M059J (cell line): ENCODE measurements around the gene RBMS1. TPM values are rescaled to one million over a fixed set of nuclear protein-coding genes. Genes with fewer than 3 reads are reported as not detected.

ENCODE experiments used
- DNase-seq: peaks from one replicate; pipeline ENCODE4 v3.0.0-alpha.2; 2012; ENCODE audit warnings: low read depth
- total RNA-seq: library from RNA; depleted of rRNA; stranded (reverse); fragments of >200 nt; shearing (Covaris generic); gene quantifications from 2 replicates; pipeline ENCODE4 v1.2.3, GENCODE V29; 2014

The RBMS1 gene
- total RNA-seq, 1 experiment from 2014 or later, result 52.9 TPM

- DNase-seq, result no peak
Measured at GRCh38 chr2:160363055-160363454, 130.6 kb downstream of the RBMS1 start.

DNA sequence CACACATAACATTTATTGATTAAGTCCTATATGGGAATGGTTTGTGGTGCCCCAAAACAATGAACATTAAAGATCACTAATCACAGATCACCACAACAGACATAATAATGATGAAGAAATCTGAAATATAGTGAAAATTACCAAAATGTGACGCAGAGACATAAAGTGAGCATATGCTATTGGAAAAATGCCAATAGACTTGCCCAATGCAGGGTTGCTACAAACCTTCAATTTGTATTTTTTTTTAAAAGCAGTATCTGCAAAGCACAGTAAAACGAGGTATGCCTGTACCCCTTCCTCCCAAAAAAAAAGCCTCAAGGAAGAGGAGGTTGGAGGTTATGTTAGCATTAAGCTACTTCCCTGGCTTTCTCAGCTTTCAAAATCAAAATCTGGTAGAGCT is 131.1 kb downstream of the RBMS1 start:
- no peak for DNase-seq

GRCh38 chr2:160362018-160362417 is 131.6 kb downstream of the RBMS1 start:
- no peak for DNase-seq

- no peak for DNase-seq
Measured at GRCh38 chr2:160360089-160360757, 133.4 kb downstream of the RBMS1 start.

DNA sequence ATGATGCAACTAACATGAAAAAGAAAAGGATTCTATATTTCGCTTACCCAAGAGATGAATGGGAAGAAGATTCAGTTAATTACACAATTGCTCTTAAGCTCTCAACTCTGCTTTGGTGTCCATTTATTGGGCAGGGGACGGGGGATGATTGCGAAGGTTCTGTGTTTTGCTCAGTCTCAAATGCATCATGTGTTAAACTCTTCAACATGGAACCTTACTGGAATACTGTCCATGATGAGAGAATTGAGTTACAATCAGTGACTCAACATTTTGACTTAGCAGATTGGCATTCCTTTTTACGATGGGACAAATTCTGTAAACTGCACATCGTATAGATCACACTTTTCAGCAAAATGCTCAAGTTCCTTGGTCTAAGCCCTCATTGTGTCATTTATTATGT is 135.6 kb downstream of the RBMS1 start:
- DNase-seq, result peak; percentile 57

GRCh38 chr2:160356485-160356884 is 137.1 kb downstream of the RBMS1 start:
- no peak for DNase-seq

GRCh38 chr2:160355080-160355479 is 138.5 kb downstream of the RBMS1 start:
- no peak for DNase-seq

DNA sequence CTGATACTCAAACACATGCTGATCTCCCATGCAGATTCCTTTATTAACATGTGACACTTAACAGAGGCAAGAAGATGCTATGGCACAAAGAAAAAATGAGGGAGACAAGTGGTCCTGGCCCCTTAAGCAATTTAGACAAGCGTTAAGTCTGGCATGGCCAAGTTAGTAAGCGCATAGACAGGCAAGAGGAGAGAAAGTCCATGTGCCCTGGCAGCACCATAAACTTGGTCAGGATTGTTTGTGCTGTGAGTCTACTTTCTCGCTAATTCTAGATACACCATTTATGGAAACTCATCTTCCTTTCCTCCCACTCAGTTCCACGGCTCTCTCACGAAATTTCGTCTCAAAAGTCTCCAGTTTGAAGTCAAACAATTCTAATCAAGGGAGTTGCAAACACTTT is 138.9 kb downstream of the RBMS1 start:
- DNase-seq, result no peak

GRCh38 chr2:160353813-160354212 is 139.8 kb downstream of the RBMS1 start:
- DNase-seq, result no peak

- DNase-seq, result no peak
Measured at GRCh38 chr2:160353166-160353565, 140.4 kb downstream of the RBMS1 start.

DNA sequence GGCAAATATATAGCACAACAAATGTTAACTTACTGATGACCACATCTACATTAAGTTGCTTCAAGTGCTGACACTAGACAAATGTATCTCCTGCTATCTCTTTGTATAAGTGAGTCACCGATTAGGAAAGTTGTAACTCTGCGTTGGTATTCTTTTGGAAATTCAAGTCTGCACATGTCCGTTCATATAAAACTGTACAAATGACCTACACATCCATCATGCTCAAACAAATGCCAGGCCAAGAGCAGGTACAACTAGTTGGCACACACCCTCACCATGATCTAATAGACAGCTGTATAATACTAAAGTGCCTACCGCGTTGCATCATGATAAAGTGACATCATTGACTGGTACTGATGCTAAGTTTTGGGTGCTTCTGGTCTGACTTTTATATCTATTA is 141.1 kb downstream of the RBMS1 start:
- no peak for DNase-seq

- peak; percentile 60 for DNase-seq
Measured at GRCh38 chr2:160351956-160352355, 141.7 kb downstream of the RBMS1 start.

- DNase-seq, result no peak
Measured at GRCh38 chr2:160349306-160349705, 144.3 kb downstream of the RBMS1 start.

DNA sequence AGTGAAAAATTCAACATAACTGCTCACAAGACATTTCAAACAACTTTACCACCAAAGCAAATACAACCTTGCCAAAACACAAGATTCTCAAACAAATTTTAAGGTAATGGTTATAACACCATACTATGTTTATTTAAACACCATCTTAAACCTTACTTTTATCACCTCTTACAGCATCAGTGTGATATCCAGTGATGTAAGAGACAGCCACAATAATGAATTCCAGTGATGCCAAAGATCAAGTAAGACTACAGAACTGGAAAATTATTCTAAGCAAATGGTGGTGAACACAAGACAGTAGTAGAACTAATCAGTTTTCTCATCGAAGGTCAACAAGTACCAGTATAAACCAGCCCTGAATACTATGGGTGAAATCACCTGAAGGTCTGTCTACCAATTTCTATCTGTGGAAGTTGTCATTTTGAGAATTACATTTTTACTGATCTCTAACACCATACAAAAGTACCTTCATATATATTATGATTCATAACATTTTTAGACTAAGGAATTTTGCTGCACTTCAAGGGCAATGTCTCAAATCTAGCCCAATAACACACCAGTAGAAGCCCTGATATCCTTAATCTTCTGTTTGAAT is 146.2 kb downstream of the RBMS1 start:
- DNase-seq, result no peak

DNA sequence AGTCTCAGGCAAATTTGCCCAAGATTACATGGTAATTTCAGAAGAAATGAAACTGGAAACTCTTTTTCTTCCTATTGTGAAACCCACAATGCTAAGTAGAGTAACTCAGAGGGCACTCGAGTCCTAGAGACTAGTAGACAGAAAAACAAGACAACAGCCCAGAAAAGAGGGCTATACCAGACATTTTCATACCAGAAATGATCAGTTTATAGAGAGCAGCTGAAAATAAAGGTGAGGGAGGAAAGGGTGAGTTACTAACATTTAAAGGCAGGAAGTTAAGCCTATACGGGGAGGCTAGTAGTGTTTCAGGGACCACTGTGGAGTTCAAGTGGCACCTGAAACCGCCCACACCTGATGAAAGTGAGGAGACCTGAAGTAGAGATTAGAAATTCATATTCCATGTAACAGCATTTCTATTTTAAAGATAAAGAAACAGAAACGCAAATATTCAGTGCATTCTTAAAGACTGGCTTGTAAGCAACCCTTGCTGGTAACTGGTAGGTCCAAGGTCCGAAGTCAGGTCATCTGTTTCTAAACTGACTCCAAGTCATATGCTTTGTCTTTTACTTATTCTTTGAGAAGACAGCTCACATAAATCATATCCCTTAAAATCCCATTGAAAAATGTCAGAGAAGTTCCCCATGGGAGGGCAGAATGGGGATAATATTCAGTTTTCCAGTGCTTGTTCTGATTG is 148.4 kb downstream of the RBMS1 start:
- no peak for DNase-seq

GRCh38 chr2:160343404-160343803 is 150.2 kb downstream of the RBMS1 start:
- no peak for DNase-seq

DNA sequence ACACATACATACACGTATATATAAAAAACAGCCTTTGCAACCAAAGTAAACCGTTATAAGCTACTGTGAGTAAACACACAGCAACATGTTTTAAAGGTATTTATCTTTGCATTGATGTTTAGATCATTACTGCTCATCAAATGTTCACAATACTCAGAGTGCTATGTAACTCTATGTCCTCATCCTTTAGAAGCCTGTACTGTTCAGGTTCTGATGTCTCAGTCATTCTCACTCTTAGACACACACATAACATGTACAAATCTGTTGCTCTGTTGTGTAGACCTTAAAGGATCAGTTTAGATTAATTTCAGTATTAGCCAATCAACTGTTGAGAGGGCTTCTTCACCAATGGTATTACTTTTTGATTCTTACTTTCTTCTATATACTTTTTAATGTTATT is 153.9 kb downstream of the RBMS1 start:
- DNase-seq, result no peak

DNA sequence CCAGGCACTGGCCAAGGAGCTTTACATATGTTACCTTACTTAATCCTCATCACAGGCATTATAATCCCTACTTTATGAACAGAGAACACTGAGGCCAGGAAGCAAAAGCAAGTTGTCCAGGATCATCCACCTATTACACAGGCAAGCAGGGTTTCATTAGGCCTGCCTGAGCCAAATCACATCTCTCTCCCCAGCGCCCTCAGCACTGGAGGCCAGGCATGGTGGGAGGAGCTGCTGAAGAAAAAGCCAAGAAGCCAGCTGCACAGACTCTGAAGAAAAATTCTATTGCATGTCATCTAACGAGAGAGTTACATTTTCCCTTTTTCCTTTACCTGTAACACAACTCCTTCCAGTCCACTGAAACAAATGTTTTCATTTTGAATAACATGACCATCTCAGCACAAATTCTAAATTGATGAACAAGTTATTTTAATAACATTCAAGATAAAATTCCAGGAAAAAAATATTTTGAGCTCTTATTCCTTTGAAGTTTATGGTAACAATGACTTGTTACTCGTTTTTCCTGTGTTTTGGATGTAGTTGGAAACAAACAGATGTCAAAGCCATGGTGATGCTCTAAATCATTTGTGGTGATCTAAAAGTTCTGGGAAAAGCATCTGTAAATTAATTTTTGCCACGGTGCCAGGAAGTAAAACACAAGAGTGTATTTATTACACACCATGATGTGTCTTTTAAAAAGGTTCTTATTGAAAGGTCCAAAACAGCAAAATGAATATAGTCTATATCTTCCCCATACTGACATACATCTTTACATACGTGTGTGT is 154.5 kb downstream of the RBMS1 start:
- DNase-seq, result peak; percentile 55

- DNase-seq, result peak; percentile 28
Measured at GRCh38 chr2:160337728-160338127, 155.9 kb downstream of the RBMS1 start.

DNA sequence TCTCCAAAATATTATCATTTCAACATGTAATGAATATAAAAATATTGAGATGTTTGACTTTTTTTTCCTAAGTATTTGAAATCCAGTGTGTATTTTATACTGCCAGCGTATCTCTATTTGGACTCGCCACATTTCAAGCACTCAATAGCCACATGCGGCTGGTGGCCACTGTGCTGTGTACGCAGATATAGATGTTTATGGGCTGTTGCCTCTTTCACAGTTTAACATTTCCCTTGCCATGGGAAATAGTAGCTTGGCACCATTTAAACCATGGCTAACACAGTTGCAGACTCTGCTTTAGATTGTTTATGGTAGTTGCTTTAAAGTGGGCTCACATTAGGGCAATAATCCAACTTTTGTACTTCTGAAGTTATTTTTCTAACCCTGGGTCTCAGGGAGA is 157.0 kb downstream of the RBMS1 start:
- DNase-seq, result no peak

GRCh38 chr2:160336105-160336504 is 157.5 kb downstream of the RBMS1 start:
- DNase-seq, result peak; percentile 29

DNA sequence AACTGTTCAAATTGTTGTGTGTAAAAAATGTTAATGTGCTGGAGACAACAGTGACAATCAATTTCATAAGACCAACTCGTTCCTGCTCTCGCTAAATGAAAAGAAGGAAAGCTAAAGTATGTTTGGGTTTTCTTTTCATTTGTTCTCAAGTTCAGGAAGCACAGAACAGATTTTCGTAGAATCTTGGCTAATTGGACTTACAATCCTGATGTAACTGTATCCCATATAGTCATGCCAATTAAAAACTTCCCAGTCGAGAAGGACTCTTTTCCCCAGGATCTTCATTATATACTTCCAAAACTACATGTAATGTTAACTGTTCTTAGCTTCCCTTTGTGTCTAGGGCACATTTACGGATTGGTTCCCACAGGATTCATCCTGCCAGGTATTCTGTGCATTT is 158.2 kb downstream of the RBMS1 start:
- DNase-seq, result no peak
